Putamen (tissue), 1 donor: ENCODE measurements around the gene NUDT3.
"Not testable (repeated sequence)": the region's sequence is repeated elsewhere in the genome, so short reads cannot be mapped to it uniquely, and the experiment has no call there.

Experiments used
- DNase-seq: peaks from one replicate; pipeline ENCODE4 v3.0.0-alpha.2; 2016; ENCODE audit warnings: low spot score

NUDT3 gene

GRCh38 chr6:34343806-34344205 lies 48.7 kb downstream of the NUDT3 start:
- no peak for DNase-seq

DNA sequence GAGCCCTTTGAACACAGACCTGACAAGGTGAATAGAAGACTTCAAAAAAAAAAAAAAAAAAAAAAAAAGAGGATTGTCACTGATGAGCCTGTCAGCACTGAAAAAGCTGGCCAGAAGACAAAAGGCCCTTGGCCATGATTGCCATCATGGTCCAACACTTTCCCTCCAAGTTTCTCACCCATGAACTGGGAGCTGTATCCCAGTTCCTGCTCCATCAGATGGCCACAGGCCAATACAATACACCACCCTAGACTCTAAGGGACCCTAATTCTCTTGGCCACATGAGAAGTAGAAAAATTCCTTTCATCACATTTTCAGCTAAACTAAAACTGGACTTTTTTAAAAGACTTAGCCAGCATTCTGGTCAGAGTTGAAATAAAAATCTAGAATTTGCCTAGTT lies 50.2 kb downstream of the NUDT3 start:
- DNase-seq, result no peak

DNA sequence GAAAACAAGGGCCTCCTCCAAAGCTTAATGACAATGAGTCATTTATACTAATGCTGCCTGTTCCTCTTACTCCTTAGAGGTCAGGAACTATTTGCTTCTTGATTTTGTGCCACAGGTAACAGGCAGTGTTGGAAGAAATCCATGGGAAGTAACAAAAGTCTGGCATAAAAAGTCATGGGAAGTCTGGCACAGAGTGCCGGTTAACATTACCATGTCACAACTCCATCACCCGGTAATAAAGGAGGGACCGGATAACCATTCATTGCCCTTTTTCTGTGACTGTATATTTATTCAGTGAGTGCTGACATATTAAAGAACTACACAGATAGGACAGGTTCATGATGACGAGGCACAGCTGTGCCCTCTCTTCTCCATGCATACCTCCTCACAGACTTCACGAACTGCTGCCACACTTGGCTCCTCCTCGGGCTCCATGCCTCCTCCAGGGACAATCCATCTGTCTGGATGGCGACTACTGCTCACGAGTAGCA lies 50.9 kb downstream of the NUDT3 start:
- DNase-seq, result no peak

GRCh38 chr6:34340906-34341480 lies 51.5 kb downstream of the NUDT3 start:
- DNase-seq, result no peak

- no peak for DNase-seq
These were observed 52.1 kb downstream of the NUDT3 start for GRCh38 chr6:34340394-34340793.

DNA sequence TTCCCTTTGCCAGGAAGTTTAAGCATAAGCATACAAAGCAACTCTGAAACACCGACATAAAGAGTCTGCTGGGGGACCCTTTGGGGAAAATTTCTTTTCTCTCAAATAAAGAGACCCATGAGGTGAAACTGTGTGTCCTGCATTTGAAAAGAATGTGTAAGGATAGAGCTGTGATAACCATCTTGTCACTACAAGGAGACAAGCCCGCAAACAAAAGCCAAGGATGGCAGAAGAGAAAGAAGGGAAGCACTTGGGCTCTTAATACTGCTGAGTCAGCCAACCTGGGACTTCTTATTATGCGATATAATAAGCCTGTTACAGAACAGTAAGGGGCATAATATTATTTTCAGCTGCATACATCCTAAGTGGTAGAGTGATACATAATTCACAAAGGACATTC lies 52.5 kb downstream of the NUDT3 start:
- no peak for DNase-seq

DNA sequence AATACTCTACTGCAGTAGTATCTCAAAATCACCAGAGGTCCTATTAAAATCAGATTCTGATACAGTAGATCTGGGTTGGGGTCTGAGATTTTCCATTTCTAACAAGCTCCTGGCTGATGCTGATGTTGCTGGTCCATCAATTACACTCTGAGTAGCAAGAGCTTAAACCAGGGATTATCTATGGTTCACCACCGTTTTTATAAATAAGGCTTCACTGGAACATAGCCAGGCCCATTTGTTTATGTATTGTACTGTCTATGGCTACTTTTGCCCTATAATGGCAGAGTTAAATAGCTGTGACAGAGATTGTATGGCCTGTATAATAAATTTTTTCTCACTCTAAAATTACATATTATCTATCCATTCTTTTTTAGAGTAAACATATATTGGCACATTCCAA lies 53.0 kb downstream of the NUDT3 start:
- DNase-seq, result no peak

GRCh38 chr6:34338811-34339210 lies 53.7 kb downstream of the NUDT3 start:
- DNase-seq, result no peak

DNA sequence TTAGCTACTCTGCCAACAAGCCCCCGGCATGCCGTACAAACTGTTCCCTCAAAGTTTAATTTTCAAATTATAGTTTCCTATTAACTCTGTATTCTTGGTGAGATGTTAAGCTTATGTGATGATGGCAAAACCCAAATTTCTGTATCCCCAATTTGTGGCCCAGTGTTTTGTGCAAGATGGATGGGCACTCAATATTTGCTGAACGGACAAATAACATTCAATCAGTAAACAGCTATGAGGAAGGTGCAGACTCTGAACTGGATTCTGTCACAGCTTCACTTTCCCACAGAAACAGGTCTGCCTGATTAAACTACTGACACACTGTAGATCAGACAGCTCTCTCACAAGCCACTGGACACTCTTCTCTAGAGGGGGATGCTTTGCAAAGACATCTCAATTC lies 54.1 kb downstream of the NUDT3 start:
- no peak for DNase-seq

GRCh38 chr6:34334796-34335416 lies 57.6 kb downstream of the NUDT3 start:
- no peak for DNase-seq

- no peak for DNase-seq
These were observed 58.6 kb downstream of the NUDT3 start for GRCh38 chr6:34333858-34334257.

- no peak for DNase-seq
These were observed 59.9 kb downstream of the NUDT3 start for GRCh38 chr6:34332251-34333198.

DNA sequence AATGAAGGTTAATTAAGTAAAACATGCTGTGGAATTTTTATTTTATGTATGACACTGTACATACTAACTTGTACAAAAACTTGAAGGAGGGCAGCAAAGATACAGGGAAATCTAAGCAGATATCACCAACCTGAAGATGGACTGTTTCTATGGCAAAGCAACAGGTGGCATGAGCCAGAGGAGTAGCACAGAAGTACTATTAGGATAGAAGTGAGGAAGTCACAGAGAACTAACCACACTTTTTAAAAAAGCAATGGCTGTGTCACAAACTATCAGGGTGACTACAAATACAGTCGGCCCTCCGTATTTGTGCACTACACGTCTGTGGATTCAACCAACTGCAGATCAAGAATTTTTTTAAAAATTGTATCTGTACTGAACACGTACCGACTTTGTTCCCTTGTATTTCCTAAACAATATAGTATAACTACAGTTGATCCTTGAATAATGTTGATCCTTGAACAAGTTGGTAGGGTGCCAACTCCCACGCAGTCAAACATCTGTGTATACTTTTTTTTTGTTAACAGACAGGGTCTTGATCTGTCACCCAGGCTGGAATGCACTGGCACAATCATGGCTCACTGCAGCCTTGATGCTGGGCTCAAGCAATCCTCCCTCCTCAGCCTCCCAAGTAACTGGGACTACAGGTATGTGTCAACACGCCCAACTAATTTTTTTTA lies 61.0 kb downstream of the NUDT3 start:
- DNase-seq, result no peak

- not testable (repeated sequence) for DNase-seq
These were observed 62.7 kb downstream of the NUDT3 start for GRCh38 chr6:34329814-34330213.

DNA sequence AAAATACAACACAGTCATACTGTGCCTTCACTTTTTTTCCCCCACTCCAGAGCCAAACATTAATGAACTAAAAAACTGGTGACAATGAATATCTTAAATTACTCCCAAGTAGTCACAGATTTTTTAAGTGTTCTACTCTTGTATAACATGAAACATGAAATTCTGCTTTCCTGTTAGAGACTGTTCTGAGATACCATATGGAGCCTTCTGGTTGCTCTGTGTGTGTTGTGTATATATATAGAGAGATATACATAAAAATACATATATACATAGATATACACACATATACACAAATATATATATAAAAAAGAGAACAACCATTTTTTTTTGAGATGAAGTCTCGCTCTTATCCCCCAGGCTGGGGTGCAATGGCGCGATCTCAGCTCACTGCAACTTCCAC lies 63.5 kb downstream of the NUDT3 start:
- no peak for DNase-seq

- not testable (repeated sequence) for DNase-seq
These were observed 64.9 kb downstream of the NUDT3 start for GRCh38 chr6:34327313-34328205.

DNA sequence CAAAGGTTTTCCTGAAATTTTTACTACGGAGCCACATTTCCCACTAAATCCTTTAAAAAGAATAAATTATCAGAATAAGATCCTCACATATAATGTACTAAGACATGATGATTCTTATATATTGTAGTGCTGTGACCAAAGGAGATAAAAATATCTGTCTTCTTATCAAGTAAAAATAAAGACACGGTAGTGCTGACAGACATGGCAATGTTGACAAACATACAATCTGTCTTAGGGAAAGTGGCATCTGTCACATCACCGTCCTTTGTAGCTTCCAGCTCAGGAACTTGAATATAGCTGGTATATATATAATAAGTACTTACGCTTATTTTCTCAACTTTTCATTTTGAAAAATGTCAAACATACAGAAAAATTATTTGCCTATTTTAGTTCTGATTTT lies 66.8 kb downstream of the NUDT3 start:
- DNase-seq, result no peak

- DNase-seq, result no peak
These were observed 67.6 kb downstream of the NUDT3 start for GRCh38 chr6:34324738-34325444.

DNA sequence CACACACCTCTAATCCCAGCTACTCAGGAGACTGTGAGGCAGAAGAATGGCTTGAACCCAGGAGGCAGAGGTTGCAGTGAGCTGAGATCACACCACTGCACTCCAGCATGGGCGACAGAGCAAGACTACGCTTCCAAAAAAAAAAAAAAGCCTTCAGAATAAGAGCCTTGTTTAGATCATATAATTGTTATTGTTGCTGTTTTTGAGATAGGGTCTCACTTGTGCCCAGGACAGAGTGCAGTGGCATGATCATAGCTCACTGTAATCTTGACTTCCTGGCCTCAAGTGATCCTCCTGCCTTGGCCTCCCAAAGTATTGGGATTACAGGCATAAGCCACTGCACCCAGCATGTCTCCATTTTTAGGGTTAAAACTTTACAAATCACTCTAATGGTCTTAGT lies 68.2 kb downstream of the NUDT3 start:
- DNase-seq, result not testable (repeated sequence)

DNA sequence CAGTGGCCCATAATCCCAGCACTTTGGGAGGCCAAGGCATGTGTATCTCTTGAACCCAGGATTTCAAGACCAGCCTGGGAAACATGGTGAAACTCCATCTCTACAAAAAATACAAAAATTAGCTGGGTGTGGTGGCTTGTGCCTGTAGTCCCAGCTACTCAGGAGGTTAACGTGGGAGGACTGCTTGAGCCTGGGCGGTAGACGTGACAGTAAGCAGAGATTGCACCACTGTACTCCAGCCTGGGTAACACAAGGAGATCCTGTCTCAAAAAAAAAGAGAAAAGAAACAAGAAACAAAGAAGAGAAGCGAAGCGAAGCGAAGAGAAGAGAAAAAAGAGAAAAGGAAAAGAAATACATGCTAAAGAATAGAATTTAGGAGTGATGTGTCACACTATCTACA lies 69.2 kb downstream of the NUDT3 start:
- no peak for DNase-seq

DNA sequence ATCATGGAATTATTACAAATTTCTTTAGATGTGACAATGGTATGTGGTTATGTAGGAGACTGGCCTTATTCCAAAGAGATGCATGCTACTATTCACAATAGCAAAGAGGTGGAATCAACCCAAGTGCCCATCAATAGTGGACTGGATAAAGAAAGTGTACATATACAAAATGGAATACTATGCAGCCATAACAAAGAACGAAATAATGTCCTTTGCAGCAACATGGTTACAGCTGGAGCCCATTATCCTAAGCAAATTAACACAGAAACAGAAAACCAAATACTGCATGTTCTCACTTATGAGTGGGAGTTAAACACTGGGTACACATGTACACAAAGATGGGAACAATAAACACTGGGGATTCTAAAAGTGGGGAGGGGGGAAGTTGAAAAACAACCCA lies 69.7 kb downstream of the NUDT3 start:
- no peak for DNase-seq
